HG03460 (cell line): ENCODE data around the gene HECTD2.
"Not testable (repeated sequence)": the region's sequence is repeated elsewhere in the genome, so short reads cannot be mapped to it uniquely, and the experiment has no call there.

ENCODE experiments used
- ATAC-seq: cut with Tn5 transposase; IDR thresholded peaks from one replicate; pipeline ENCODE4 v1.9.1; 2021; ENCODE audit not compliant: unreplicated experiment

HECTD2 gene

GRCh38 chr10:91412354-91413087, 2.4 kb downstream of the HECTD2 start:
- no peak for ATAC-seq

GRCh38 chr10:91415816-91416215, 5.7 kb downstream of the HECTD2 start:
- no peak for ATAC-seq

- ATAC-seq: no peak
Observed at GRCh38 chr10:91416339-91416855, 6.3 kb downstream of the HECTD2 start.

GRCh38 chr10:91418416-91418815, 8.3 kb downstream of the HECTD2 start:
- no peak for ATAC-seq

GRCh38 chr10:91420868-91421267, 10.7 kb downstream of the HECTD2 start:
- no peak for ATAC-seq

- no peak for ATAC-seq
Observed at GRCh38 chr10:91422915-91423314, 12.8 kb downstream of the HECTD2 start.

GRCh38 chr10:91424016-91424415, 13.9 kb downstream of the HECTD2 start:
- no peak for ATAC-seq

GRCh38 chr10:91432175-91432574, 22.0 kb downstream of the HECTD2 start:
- no peak for ATAC-seq

GRCh38 chr10:91433620-91434019, 23.5 kb downstream of the HECTD2 start:
- no peak for ATAC-seq

GRCh38 chr10:91434041-91434440, 23.9 kb downstream of the HECTD2 start:
- no peak for ATAC-seq

GRCh38 chr10:91435241-91435640, 25.1 kb downstream of the HECTD2 start:
- ATAC-seq: no peak

- ATAC-seq: not testable (repeated sequence)
Observed at GRCh38 chr10:91438228-91438627, 28.1 kb downstream of the HECTD2 start.

GRCh38 chr10:91444211-91445182, 34.4 kb downstream of the HECTD2 start:
- no peak for ATAC-seq

GRCh38 chr10:91452063-91452462, 41.9 kb downstream of the HECTD2 start:
- no peak for ATAC-seq

- no peak for ATAC-seq
Observed at GRCh38 chr10:91453535-91453934, 43.4 kb downstream of the HECTD2 start.

GRCh38 chr10:91455135-91455534, 45.0 kb downstream of the HECTD2 start:
- ATAC-seq: not testable (repeated sequence)

- no peak for ATAC-seq
Observed at GRCh38 chr10:91460681-91461080, 50.5 kb downstream of the HECTD2 start.

- no peak for ATAC-seq
Observed at GRCh38 chr10:91462423-91462822, 52.3 kb downstream of the HECTD2 start.

GRCh38 chr10:91464500-91464899, 54.4 kb downstream of the HECTD2 start:
- no peak for ATAC-seq

- ATAC-seq: no peak
Observed at GRCh38 chr10:91465261-91465660, 55.1 kb downstream of the HECTD2 start.

- ATAC-seq: no peak
Observed at GRCh38 chr10:91467114-91467513, 57.0 kb downstream of the HECTD2 start.

GRCh38 chr10:91471602-91472001, 61.5 kb downstream of the HECTD2 start:
- ATAC-seq: no peak
